ENCODE results near the gene TMEM117. TPM values are rescaled to one million over a fixed set of nuclear protein-coding genes. Genes with fewer than 3 reads are reported as not detected.

TMEM117 gene
- total and polyA plus RNA-seq, 11 donors = 3.7 to 13.5 (median 7.3) TPM

- DNase-seq (no peak), ATAC-seq (no peak)
- TF ChIP-seq CTCF (IDR thresholded peaks at IDR 0.05) (no peak), POLR2A (IDR thresholded peaks at IDR 0.05) (no peak)
- Histone ChIP-seq H3K4me3 (no peak overlapping the region), H3K36me3 (no peaks in the 10 kb centered on the region), H3K27ac (no peak overlapping the region), H3K9me3 (no peaks in the 10 kb centered on the region), H3K4me1 (no peaks in the 10 kb centered on the region), H3K27me3 (no peaks in the 10 kb centered on the region)
- WGBS, 4 donors = 72 to 88% (median 84%) methylated on average over 1 of the region's 1 CpG
- intact Hi-C loops (cut with DNase I) = loop anchor here in 1 of 10 donors (10.0 kb wide), 1 partner anchor 979 kb away; no protein-coding TSS in a partner anchor
These were observed 110.1 kb downstream of the TMEM117 start for GRCh38 chr12:43945983-43946382.

GRCh38 chr12:43951286-43951685 lies 115.4 kb downstream of the TMEM117 start:
- H3K4me1 ChIP-seq = no peaks in the 10 kb centered on the region
- H3K27ac ChIP-seq = no peak overlapping the region
- ATAC-seq (no peak), DNase-seq (no peak)
- 85 to 95% (median 93%) methylated on average over 4 to 6 of the region's 6 CpGs for WGBS, 4 donors
- H3K36me3 ChIP-seq = no peaks in the 10 kb centered on the region
- no peak overlapping the region for H3K4me3 ChIP-seq
- intact Hi-C loops (cut with DNase I) = loop anchor here in 1 of 10 donors (10.0 kb wide), 1 partner anchor 974 kb away; no protein-coding TSS in a partner anchor
- H3K9me3 ChIP-seq = no peaks in the 10 kb centered on the region
- H3K27me3 ChIP-seq = no peaks in the 10 kb centered on the region
- no peak for TF ChIP-seq POLR2A (IDR thresholded peaks at IDR 0.05)
- TF ChIP-seq CTCF (IDR thresholded peaks at IDR 0.05) = no peak

GRCh38 chr12:43957732-43958372 lies 122.0 kb downstream of the TMEM117 start:
- Histone ChIP-seq H3K27ac (no peak overlapping the region), H3K36me3 (no peaks in the 10 kb centered on the region), H3K27me3 (no peaks in the 10 kb centered on the region), H3K4me1 (peaks cover 0 to 8% (median 0%) of the 10 kb centered on the region in 12 donors), H3K4me3 (no peak overlapping the region), H3K9me3 (no peaks in the 10 kb centered on the region)
- WGBS, 4 donors = 42 to 47% (median 44%) methylated on average over 2 of the region's 2 CpGs
- peak in 1 of 5 donors; percentile 10 for DNase-seq
- peak in 3 of 4 donors; percentile 57 to 72 (median 71) for ATAC-seq
- TF ChIP-seq CTCF (IDR thresholded peaks at IDR 0.05) (peak; percentile 12 to 62 (median 48)), POLR2A (IDR thresholded peaks at IDR 0.05) (no peak)
- intact Hi-C loops (cut with DNase I) = loop anchor here in 8 of 10 donors (2.0 to 10.0 kb wide), 4 partner anchors 967 to 974 kb away; no protein-coding TSS in a partner anchor

GRCh38 chr12:43964033-43964432 lies 128.2 kb downstream of the TMEM117 start:
- no peak for ATAC-seq
- no peak for TF ChIP-seq POLR2A (IDR thresholded peaks at IDR 0.05)
- no peak for TF ChIP-seq CTCF (IDR thresholded peaks at IDR 0.05)
- 72 to 87% (median 77%) methylated on average over 2 of the region's 2 CpGs for WGBS, 4 donors

More at GRCh38 chr12:43964033-43964432, 128.2 kb downstream of the TMEM117 start:
- H3K27ac ChIP-seq = no peak overlapping the region
- H3K9me3 ChIP-seq = peaks cover 0 to 4% (median 0%) of the 10 kb centered on the region in 12 donors
- intact Hi-C loops (cut with DNase I) = no loop called here
- H3K4me1 ChIP-seq = no peaks in the 10 kb centered on the region
- DNase-seq = no peak
- no peaks in the 10 kb centered on the region for H3K36me3 ChIP-seq
- H3K4me3 ChIP-seq = no peak overlapping the region
- H3K27me3 ChIP-seq = no peaks in the 10 kb centered on the region
